Subcutaneous adipose tissue (tissue), 4 donors: ENCODE measurements around the gene ACSF3. TPM values are rescaled to one million over a fixed set of nuclear protein-coding genes. Genes with fewer than 3 reads are reported as not detected.

Experiments
- total RNA-seq, 4 donors: library from RNA; depleted of rRNA; stranded (reverse); fragments of >200 nt; gene quantifications; one replicate each; pipeline ENCODE4 v1.1.0, GENCODE V29; 2016
- TF ChIP-seq, protein P1 (sequence below): fragments of 450-650 bp; IDR thresholded peaks from one replicate; pipeline ENCODE4 v1.5.1; 2016; ENCODE audit warnings: low read depth, mild to moderate bottlenecking, control low read depth, antibody characterized with exemption, moderate library complexity

The ACSF3 gene
- total RNA-seq, 4 donors from 2014 or later, result 17.4 to 40.1 (median 22.5) TPM

DNA sequence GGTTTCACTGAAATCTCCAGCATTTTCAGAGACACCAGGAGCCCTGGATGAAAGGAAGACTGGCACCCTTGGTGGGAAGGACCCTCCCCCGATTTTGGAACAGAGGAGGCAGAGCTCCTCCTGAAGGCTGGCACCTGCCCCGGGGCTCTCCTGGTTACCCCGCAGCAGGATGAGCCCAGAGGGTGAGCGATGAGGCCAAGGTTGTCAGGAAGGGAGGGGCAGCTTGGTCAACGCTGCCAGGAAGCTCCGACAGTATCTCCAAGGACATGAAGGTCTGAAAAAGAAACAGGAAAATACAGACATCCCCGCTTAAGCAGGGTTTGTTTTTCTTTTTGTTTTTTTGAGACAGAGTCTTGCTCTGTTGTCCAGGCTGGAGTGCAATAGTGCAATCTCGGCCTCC lies 15.5 kb upstream of the ACSF3 start:
- TF ChIP-seq, protein P1, sequence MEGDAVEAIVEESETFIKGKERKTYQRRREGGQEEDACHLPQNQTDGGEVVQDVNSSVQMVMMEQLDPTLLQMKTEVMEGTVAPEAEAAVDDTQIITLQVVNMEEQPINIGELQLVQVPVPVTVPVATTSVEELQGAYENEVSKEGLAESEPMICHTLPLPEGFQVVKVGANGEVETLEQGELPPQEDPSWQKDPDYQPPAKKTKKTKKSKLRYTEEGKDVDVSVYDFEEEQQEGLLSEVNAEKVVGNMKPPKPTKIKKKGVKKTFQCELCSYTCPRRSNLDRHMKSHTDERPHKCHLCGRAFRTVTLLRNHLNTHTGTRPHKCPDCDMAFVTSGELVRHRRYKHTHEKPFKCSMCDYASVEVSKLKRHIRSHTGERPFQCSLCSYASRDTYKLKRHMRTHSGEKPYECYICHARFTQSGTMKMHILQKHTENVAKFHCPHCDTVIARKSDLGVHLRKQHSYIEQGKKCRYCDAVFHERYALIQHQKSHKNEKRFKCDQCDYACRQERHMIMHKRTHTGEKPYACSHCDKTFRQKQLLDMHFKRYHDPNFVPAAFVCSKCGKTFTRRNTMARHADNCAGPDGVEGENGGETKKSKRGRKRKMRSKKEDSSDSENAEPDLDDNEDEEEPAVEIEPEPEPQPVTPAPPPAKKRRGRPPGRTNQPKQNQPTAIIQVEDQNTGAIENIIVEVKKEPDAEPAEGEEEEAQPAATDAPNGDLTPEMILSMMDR, result no peak

DNA sequence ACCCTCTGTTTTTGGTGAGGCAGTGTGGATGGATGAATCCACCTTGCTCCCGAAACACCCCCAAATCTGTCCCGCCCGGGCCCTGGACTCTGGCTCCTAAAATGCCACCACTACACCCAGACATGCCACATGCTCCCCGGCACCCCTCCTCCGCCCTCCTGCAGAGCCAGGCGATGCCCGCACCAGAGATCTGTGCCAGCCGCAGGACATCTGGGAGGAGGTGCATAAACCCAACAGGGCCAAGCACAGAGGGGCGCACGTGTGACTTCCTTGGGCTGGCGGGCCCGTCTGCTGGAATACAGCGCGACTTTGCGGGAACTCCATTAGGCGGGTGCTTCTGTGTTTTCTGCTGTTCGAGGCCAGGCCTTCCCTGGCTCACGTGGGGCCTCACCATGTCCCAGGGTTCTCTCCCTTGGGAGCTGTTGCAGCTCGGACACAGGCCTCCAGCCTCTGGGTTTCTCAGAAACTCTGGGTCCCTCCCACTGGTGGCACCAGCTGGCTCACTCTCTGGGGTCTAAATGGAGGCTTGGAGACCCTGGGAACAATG lies 14.1 kb upstream of the ACSF3 start:
- TF ChIP-seq, protein P1, result no peak

DNA sequence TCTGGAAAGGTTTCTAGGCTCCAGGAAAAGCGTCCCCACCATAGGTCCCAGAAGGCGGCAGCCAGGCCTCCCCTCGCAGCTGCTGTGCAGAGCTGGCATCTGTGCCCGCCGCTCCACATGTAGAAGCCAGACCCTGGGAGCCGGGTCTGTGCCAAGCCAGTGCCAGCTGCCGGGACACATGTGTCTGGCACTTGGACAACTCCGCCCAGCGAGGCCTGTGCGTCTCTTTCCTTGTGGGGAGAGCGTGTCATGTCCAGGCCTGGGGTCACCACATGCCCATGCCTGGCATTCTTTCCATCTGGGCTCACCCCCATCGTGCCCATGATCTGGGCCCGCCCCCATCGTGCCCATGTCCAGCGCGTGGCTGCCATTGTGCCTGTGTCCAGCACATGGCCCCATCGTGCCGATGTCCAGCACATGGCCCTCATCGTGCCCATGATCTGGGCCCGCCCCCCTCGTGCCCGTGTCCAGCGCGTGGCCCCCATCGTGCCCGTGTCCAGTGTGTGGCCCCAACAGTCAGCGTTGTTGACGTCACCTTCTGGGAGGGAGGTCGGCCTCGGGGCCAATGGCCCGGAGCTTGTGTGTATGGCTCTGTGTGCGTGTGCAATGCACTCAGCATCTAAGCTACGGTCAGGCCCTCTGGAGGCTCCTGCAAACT lies 13.3 kb upstream of the ACSF3 start:
- TF ChIP-seq, protein P1, result no peak

DNA sequence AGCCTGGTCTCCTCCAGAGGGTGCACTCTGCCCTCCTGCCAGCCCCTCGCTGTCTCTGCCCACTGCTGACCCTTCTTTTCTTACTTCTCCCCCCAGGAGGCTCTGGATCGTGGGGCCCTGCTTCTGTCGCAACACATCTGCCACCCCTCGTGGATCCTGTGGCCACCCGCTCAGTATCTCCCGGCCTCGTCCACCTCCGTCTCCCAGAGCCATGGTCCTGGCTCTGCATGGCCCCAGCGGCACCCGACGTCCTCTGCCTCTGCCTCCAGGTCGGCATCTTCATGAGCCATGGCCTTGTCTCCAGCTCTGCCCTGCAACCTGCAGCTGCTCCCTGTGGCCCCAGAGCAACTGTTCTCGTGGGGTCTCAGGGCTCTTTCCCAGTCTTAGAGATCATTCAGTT lies 12.1 kb upstream of the ACSF3 start:
- TF ChIP-seq, protein P1, result no peak

DNA sequence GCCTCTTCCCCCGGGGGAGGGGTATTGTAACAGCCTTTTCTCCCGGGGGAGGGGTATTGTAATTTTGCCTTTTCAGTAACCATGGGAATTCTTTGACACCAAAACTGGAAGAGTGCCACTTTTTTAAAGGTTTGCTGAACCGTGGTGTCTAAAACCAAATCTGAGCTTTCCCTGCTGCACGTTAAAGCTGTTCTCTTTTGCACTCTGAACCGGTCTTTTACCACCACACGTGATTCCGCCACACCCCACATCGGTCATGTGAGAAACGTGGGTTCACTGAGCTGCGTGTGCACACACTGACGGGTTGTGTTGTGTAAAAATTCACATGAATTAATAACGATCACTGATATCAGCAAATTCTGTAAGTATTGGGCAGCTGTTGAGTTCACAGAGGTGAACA lies 9.2 kb upstream of the ACSF3 start:
- TF ChIP-seq, protein P1, result no peak

DNA sequence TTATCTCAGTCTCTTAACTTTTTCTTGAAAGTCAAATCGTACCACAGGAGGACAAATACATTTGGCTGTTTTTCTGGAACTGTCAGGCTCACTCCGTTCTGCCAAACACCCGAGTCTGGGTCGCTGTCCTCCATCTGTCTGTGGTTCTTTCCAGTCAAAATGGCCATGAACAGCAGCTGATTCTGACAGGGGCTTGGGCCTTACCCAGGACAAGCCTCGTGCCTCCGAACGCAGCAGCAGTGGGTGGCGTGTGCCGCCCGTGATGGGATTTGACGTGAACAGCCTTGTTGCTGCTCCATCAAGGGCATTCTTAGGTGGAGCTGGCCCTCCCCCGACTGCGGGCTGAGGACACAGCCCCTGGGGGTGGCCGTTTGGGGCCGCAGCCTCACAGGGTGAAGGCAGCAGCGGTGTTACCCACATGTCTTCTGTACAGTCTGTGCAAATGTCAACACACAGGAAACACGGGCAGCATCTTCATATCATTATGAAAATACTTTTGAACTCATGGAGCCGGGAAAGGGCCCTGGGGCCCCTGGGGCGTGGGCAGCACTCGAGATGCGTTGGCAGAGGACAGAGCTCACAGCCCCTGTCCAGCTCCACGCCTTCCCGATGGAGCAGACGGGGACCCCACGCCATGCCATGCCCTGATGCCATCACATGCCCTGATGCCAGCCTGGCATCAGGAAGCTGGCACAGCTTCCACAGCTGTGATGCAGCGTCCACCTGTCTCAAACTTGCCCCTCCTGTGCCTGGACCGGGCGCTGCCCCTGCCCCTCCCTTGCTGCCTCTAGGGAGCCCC lies 8.6 kb upstream of the ACSF3 start:
- TF ChIP-seq, protein P1, result no peak

DNA sequence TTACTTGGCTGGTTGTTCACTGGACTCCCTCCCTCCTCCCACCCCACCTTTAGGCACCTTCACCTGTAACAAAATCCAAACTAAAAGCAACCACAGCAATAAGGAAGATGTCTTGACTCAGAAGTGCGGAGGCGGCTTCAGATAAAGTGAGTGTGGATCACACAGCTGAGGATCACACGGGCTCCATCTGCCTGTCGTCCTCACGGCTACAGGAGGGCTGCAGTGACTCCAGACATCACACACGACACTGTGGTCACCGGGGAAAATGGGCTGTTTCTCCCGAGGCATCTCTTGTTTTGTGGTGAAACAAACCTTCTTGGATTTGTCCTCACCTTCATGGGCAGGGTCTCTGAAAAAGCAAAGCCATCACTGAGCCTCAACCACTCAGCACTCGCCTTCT lies 7.9 kb upstream of the ACSF3 start:
- TF ChIP-seq, protein P1, result no peak
